A549 treated with dexamethasone at 1 μM for 4 hours (cell line): ENCODE data around the gene PTGIR. TPM values are rescaled to one million over a fixed set of nuclear protein-coding genes. Genes with fewer than 3 reads are reported as not detected.

Source experiments
- total RNA-seq: library from RNA; stranded (reverse); fragments of 200-300 nt; extraction: Qiagen RNA extraction; gene quantifications from 5 replicates; pipeline ENCODE4 v1.2.3, GENCODE V29; 2022

The PTGIR gene, protein sequence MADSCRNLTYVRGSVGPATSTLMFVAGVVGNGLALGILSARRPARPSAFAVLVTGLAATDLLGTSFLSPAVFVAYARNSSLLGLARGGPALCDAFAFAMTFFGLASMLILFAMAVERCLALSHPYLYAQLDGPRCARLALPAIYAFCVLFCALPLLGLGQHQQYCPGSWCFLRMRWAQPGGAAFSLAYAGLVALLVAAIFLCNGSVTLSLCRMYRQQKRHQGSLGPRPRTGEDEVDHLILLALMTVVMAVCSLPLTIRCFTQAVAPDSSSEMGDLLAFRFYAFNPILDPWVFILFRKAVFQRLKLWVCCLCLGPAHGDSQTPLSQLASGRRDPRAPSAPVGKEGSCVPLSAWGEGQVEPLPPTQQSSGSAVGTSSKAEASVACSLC
- 0.14 TPM in 1 of 5 replicates, not detected in the others for total RNA-seq

DNA sequence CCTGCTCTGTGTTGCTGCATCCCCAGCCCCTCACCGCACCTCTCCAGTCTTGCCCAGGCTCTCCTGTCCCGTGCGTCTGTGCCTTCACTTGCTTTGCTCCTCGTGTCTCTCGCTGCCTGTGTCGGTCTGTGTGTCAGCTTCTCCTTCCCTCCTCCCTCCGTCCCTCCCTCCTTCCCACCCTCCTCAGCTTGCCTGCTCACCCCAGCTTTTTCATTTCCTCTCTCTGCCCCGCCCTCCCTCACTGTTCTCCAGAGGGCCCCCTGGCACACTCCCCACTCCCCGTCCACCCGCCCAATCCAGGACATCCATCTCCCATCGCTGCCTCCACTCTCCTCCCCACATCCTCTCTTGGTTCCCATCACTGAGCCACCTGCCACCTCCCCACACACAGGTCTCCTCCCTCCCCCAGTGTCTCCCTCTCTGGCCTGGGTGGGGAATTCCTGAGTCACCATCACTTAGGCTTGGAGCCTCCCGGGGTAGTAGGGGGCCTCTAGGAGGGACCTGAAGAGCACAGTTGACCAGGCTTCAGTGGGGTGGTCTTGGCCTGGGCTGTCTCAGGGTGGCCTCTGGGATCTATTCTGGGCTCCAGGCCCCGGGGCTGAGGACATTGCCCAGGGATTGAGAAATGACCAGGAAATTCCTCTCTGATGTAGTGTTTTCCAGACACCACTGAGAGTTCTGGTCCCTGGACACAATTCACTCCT, at the start of gene PTGIR:
TSS of gene PTGIR (minus strand) at position 132 of the 704 bp plus-strand sequence. CDS start 864 bp downstream, outside the sequence.

DNA sequence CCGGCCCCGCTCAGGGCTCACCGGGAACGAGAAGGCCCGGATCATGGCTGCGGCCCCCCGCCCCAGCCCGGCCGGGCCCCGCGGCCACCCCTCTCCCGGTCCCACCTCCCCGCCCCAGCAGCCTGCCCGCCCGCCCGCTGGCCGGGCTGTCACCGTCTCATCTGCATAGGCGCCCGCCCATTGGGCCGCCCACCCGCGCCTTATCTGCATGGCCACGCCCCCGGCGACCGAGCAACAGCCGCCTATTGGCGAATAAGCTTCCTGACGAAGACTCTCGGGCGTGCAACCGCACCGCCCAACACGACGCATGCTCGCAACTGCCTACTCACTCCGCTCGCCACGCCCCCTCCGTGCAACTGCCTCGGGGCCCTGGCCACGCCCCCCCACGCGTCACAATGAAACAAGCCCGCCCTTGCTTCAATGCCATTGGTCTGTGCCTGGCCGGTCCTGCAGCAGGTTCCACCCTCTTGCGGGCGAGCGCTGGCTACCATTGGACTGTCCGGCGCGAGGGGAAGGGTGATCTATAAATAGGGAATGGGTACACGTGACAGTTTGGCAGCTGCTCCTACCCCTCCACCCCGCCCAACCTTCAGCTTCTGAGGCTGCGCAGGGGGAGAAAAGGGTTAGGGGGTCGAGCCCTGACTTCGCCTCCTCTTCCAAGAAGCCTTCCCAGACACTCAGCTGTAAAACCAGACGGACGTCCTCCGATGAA, 36.3 kb upstream of the PTGIR start, which contains the start of gene DACT3:
TSS of gene DACT3 (minus strand) at position 163 of the 712 bp plus-strand sequence. CDS start at position 45, 118 bp downstream.

DNA sequence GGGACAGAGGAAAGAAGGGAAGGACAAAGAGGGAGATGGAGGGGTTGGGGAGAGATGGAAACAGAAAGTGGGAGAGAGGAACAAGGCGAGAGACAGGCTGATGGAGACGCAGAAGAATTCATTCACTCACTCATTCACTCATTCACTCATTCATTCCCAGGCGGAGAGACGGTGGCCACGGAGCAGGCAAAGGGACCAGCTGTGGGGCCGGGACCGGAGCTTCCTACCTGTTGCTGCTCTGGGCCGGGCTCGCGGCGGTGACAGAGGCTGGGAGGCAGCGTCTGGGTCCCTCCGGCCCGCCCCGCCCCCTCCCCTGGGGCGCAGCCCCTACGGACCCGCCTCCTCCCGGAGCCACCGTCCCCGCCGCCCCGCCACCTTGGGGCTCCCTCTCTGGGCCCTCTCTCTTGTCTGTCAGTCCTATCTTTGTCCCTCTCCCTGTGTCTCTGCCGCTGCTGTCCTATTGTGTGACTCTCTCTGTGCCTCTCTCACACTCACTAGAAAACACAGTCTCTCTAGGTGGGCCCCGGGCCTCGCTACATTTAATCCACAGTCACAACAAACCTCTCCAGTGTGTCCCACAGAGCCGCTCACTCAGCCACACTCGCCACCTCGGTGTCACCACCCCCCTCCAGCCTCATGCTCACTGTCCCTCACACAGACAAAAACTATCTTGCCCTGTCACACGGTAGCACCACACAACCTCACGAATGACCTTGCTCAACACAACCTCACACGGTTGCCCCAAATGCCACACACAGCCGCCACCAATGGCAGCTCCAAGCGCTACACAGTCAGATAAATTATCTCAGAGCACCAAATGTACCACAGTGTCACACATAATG, 11.3 kb upstream of the PTGIR start, which contains the start of gene GNG8:
TSS of gene GNG8 (minus strand) at position 283 of the 842 bp plus-strand sequence. CDS start 1,520 bp downstream, outside the sequence.

DNA sequence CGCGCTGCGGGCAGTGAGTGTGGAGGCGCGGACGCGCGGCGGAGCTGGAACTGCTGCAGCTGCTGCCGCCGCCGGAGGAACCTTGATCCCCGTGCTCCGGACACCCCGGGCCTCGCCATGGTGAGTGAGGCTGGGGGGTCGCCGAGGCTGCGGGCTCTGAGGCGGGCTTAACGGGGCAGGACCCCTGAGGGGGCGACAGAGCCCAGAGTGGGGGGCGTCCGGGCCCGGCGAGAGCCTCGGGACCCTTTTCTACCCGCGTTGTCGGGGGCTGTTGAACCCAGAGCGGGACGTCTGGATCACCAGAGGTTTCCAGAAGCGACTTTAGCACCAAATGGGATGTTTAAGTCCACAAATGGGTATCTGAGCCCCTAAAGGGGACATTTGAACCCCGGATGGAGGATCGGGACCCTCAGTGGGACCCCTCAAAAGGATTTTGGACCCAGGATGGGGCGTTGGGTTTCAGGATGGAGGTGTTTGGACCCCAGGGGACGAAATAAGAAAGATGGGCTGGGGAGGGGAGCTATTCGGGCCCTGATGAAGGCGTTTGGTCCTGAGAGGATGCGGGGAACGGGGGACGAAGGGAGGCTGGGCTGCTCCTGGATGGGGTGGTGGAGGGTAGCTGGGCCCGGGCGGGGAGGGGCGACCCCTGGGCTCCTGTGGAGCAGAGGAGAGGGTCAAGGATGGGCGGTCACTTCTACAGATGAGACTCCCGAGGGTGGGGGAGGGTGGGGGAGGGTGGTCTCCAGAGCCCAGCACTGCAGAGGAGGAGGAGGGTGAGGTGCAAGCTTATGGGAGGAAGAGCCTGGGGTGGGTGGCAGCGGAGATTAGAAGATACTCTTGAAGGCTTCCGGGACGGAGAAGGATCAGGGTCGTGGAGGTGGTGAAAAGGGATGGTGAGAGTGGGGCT, 23.3 kb downstream of the PTGIR start, which contains the start of gene CALM3:
TSS of gene CALM3 (plus strand) at position 13 of the 907 bp plus-strand sequence. CDS start at position 118, 105 bp downstream.

Other genes with a start within 250 kb of the PTGIR start
- gene CCDC8, start 211.5 kb downstream of the PTGIR start, total RNA-seq: not detected in 5 replicates
- not detected in 5 replicates for gene PNMA8C, start 196.2 kb downstream of the PTGIR start, total RNA-seq
- gene PNMA8A, start 153.5 kb downstream of the PTGIR start, total RNA-seq: 8.1 to 9.4 TPM (median 9.1 TPM) in 5 replicates
- gene PNMA8B, start 129.2 kb downstream of the PTGIR start, total RNA-seq: 0.02 TPM in 1 of 5 replicates, not detected in the others
- gene CALM3, start 23.8 kb downstream of the PTGIR start, total RNA-seq: 191 to 275 TPM (median 258 TPM) in 5 replicates
- not detected in 5 replicates for gene GNG8, start 11.1 kb upstream of the PTGIR start, total RNA-seq
- gene DACT3, start 36.1 kb upstream of the PTGIR start, total RNA-seq: 0.17 to 0.29 TPM (median 0.26 TPM) in 5 replicates
- 19.7 to 33.9 TPM (median 28.2 TPM) in 5 replicates for gene PRKD2, start 92.0 kb upstream of the PTGIR start, total RNA-seq
- 14.1 to 21.1 TPM (median 19.7 TPM) in 5 replicates for gene FKRP, start 121.0 kb upstream of the PTGIR start, total RNA-seq
- gene STRN4, start 121.4 kb upstream of the PTGIR start, total RNA-seq: 53.3 to 91.6 TPM (median 86.9 TPM) in 5 replicates
- gene SLC1A5, start 163.5 kb upstream of the PTGIR start, total RNA-seq: 201 to 260 TPM (median 234 TPM) in 5 replicates
- 248 to 266 TPM (median 249 TPM) in 5 replicates for gene AP2S1, start 225.8 kb upstream of the PTGIR start, total RNA-seq
- gene ARHGAP35, start 235.9 kb upstream of the PTGIR start, total RNA-seq: 22.0 to 36.1 TPM (median 34.3 TPM) in 5 replicates